ENCODE measurements around the gene CLPX. TPM values are rescaled to one million over a fixed set of nuclear protein-coding genes. Genes with fewer than 3 reads are reported as not detected.
"Not testable (repeated sequence)": the region's sequence is repeated elsewhere in the genome, so short reads cannot be mapped to it uniquely, and the experiment has no call there.

CLPX gene
- total RNA-seq, 1 donor from 2014 or later = 55.9 TPM

GRCh38 chr15:65208647-65209046 is 23.5 kb upstream of the CLPX start:
- DNase-seq (ENCODE audit: low spot score) = no peak
- intact Hi-C loops (cut with DNase I) = loop anchor here (10.0 kb wide), 1 partner anchor 176 kb away; no protein-coding TSS in a partner anchor

GRCh38 chr15:65207280-65207840 is 22.2 kb upstream of the CLPX start:
- DNase-seq (ENCODE audit: low spot score) = peak; percentile 17
- intact Hi-C loops (cut with DNase I) = loop anchor here (10.0 kb wide), 1 partner anchor 177 kb away; no protein-coding TSS in a partner anchor

GRCh38 chr15:65206750-65207149 is 21.6 kb upstream of the CLPX start:
- DNase-seq (ENCODE audit: low spot score) = peak; percentile 70
- intact Hi-C loops (cut with DNase I) = loop anchor here (10.0 kb wide), 1 partner anchor 178 kb away; no protein-coding TSS in a partner anchor

- DNase-seq (ENCODE audit: low spot score) = peak; percentile 51
Observed at GRCh38 chr15:65204931-65205660, 20.0 kb upstream of the CLPX start.

GRCh38 chr15:65204236-65204930 is 19.2 kb upstream of the CLPX start:
- intact Hi-C loops (cut with DNase I) = loop anchor here (10.0 kb wide), 1 partner anchor 180 kb away; no protein-coding TSS in a partner anchor
- peak; percentile 57 for DNase-seq (ENCODE audit: low spot score)

More at GRCh38 chr15:65204931-65205660, 20.0 kb upstream of the CLPX start:
- intact Hi-C loops (cut with DNase I) = loop anchor here (10.0 kb wide), 1 partner anchor 180 kb away; no protein-coding TSS in a partner anchor

- DNase-seq (ENCODE audit: low spot score) = peak; percentile 63
- intact Hi-C loops (cut with DNase I) = loop anchor here (10.0 kb wide), 1 partner anchor 183 kb away; no protein-coding TSS in a partner anchor
Observed at GRCh38 chr15:65201918-65202317, 16.8 kb upstream of the CLPX start.

- intact Hi-C loops (cut with DNase I) = no loop called here
- no peak for DNase-seq (ENCODE audit: low spot score)
Observed at GRCh38 chr15:65198571-65198970, 13.4 kb upstream of the CLPX start.

- DNase-seq (ENCODE audit: low spot score) = no peak
- intact Hi-C loops (cut with DNase I) = no loop called here
Observed at GRCh38 chr15:65197337-65197645, 12.1 kb upstream of the CLPX start.

GRCh38 chr15:65196637-65197336 is 11.6 kb upstream of the CLPX start:
- DNase-seq (ENCODE audit: low spot score) = no peak
- intact Hi-C loops (cut with DNase I) = no loop called here

GRCh38 chr15:65195548-65195923 is 10.4 kb upstream of the CLPX start:
- intact Hi-C loops (cut with DNase I) = no loop called here

GRCh38 chr15:65194826-65195547 is 9.8 kb upstream of the CLPX start:
- DNase-seq (ENCODE audit: low spot score) = no peak
- intact Hi-C loops (cut with DNase I) = no loop called here

More at GRCh38 chr15:65195548-65195923, 10.4 kb upstream of the CLPX start:
- DNase-seq (ENCODE audit: low spot score) = no peak

- intact Hi-C loops (cut with DNase I) = no loop called here
- no peak for DNase-seq (ENCODE audit: low spot score)
Observed at GRCh38 chr15:65192016-65192415, 6.9 kb upstream of the CLPX start.

GRCh38 chr15:65189102-65189740 is 4.1 kb upstream of the CLPX start:
- no peak for DNase-seq (ENCODE audit: low spot score)
- intact Hi-C loops (cut with DNase I) = loop anchor here (2.0 to 5.0 kb wide), 3 partner anchors 82 to 113 kb away; partner anchors contain the start of genes PARP16 and RNU5B-1

GRCh38 chr15:65188472-65188871 is 3.3 kb upstream of the CLPX start:
- DNase-seq (ENCODE audit: low spot score) = not testable (repeated sequence)
- intact Hi-C loops (cut with DNase I) = loop anchor here (2.0 to 5.0 kb wide), 3 partner anchors 82 to 114 kb away; partner anchors contain the start of genes PARP16 and RNU5B-1

- intact Hi-C loops (cut with DNase I) = loop anchor here (2.0 kb wide), 1 partner anchor 52 kb away; the partner anchor contains the start of gene PDCD7
- DNase-seq (ENCODE audit: low spot score) = no peak
Observed at GRCh38 chr15:65184305-65184867, 756 bp downstream of the CLPX start.

GRCh38 chr15:65183865-65184159 is 1.3 kb downstream of the CLPX start:
- DNase-seq (ENCODE audit: low spot score) = no peak
- intact Hi-C loops (cut with DNase I) = loop anchor here (2.0 kb wide), 1 partner anchor 51 kb away; the partner anchor contains the start of gene PDCD7

GRCh38 chr15:65182538-65182937 is 2.6 kb downstream of the CLPX start:
- no peak for DNase-seq (ENCODE audit: low spot score)
- intact Hi-C loops (cut with DNase I) = no loop called here

All from cardiac septum (tissue), 1 donor.